CD4-positive, alpha-beta T cell treated with Interferon gamma for 1 hour (primary cell): ENCODE data around the gene ZNF618.
"Not testable (repeated sequence)": the region's sequence is repeated elsewhere in the genome, so short reads cannot be mapped to it uniquely, and the experiment has no call there.

Experiments used
- DNase-seq: peaks from one replicate; pipeline ENCODE4 v3.0.0-alpha.2; 2020

Gene ZNF618

DNA sequence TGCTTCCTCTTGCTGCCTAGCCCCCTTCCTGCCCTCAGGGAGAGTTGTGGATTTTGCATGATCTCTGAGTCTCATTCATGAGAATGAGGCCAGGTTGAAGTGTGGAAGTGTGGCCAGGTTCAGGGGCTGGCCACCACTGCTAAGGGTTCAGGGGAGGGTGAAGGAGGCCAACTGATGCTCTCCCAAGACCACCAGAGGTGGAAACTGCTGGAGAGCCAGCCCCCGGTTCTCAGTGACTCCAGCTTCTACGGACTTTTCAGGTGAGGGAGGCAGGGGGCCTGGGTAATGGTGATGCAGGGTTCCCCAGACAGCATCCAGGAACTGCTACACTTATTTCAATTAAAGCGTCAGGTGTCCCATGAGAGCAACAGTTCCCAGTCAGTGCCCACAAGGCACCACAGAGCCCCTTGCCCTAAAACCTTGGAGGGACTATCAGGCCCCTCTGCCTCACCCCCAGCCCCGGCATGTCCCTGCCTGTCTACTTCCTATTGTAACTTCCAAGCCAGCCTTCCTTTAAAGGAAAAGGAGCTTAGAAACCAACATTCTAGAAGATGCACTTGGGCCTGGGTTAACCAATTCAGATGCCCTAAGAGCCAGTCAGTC lies 151.9 kb downstream of the ZNF618 start:
- DNase-seq, result no peak

DNA sequence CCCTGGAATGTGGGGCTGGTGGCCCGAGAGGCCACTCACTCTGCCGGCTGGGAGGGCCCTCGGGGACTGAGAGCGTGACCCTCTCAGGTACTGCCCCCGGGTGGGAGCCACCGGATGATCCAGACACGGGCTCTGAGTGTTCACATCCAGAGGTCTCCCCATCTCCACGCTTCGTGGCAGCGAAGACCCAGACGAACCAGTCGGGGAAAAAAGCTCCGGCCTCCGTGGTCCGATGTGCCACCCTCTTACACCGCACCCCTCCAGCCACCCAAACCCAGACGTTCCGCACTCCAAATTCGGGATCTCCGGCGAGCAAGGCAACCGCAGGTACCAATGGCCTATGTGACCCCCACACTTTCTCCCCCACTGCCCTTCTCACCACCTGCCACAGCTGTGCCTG lies 152.5 kb downstream of the ZNF618 start:
- DNase-seq, result no peak

DNA sequence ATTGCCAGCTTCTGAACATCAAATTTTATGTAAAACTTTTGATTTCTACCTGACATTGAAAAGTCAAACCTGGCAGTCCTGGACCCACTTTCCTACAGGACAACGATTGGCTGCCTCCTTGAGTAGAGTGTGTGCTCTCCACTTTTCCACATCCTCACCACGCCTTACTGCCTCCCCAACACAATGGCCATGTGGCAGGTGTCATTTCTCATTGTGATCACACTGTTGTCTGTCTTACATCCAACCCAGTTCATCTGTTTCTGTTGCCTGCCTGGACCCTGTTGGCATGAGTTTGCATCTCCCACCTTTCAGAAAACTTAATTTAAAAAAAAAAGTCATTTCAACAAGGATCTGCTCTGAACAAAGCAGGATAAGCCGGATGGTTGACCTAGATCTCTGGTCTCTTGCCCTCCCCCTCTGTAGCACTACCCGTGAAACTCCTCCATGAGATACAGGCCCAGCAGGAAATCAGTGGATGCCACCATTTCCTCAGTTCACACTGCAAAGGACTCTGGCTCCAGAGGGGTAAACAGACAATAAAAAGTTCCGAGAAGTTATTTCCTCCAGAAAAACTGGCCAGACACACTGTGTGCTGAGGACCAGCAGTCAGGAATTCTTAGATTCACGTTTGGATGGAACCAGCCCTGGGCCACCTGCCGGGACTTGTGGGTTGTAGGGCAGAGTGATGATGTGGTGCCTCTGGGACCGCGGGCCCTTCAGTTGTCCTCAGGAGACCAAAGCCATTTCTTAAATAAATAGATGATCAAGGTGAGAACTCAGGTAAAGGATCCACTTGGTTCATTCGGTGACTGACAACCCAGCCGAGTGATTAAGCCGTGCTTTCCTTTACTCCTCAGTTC lies 153.4 kb downstream of the ZNF618 start:
- no peak for DNase-seq

GRCh38 chr9:114030364-114030763 lies 154.3 kb downstream of the ZNF618 start:
- DNase-seq, result no peak

GRCh38 chr9:114031037-114031630 lies 155.0 kb downstream of the ZNF618 start:
- no peak for DNase-seq

DNA sequence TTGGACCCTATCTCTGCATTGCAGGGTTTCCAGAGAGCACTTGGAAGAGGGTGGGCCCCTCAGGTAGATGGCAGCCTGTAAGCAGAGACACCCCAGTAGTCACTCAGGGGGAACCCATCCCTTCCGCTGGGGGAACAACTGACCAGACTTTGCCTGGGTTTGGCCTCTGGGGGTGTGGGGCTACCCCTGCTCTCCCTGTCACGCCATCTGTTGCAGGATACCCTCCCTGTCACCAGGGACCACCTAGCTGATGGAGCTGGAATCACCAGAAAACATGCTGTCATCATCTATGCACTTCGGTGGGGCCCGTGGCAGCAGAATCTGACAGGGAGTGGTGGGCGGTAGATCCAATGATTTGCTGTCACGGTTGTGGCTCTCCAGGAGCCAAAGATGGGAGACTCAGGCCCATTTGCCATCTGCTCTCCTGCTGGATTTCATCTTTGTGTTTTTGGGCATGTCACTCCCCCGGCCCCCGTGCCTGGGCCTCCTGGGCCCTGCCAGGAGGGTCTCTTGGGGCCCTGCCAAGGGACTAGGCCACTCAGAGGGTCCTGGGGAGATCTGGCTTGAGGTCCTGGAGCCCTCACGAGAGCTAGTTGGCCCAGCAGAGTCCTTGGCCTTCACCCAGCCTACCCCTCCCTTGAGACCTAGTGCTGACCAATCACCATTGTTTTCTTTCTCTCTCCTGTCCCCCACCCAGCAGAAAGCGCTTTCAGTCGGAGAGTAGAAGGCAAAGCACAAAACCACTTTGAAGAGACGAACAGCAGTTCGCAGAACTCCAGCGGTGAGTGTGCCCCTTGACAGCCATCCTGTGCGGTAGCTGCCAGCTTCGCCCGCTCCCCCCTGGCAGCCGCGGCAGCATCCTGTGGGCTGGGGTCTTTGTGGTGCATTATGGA lies 156.1 kb downstream of the ZNF618 start:
- no peak for DNase-seq

- no peak for DNase-seq
These were observed 157.4 kb downstream of the ZNF618 start for GRCh38 chr9:114033397-114034103.

GRCh38 chr9:114034196-114034595 lies 158.1 kb downstream of the ZNF618 start:
- no peak for DNase-seq

DNA sequence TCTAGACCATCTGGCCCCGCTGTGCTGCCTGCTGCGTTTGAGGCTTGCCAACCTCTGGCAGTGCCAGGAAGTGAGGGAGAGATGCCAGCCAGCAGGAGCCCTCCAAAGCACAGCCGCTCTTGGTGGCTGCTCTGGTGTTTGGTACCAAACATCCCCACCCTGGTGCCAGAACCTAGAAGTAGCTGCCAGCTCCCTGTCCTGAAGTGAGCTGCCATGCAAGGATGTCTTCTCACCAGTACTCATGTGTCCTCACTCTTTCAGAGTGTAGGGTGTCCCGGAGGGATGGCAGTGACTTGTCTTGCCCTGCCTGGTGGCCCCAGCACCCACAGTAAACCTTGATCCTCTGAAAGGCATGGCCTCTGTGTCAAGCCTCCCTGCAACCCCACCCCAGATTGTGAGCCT lies 158.6 kb downstream of the ZNF618 start:
- no peak for DNase-seq

- no peak for DNase-seq
These were observed 159.2 kb downstream of the ZNF618 start for GRCh38 chr9:114035221-114035844.

GRCh38 chr9:114035845-114036801 lies 160.0 kb downstream of the ZNF618 start:
- DNase-seq, result no peak

GRCh38 chr9:114037249-114037648 lies 161.1 kb downstream of the ZNF618 start:
- DNase-seq, result no peak

DNA sequence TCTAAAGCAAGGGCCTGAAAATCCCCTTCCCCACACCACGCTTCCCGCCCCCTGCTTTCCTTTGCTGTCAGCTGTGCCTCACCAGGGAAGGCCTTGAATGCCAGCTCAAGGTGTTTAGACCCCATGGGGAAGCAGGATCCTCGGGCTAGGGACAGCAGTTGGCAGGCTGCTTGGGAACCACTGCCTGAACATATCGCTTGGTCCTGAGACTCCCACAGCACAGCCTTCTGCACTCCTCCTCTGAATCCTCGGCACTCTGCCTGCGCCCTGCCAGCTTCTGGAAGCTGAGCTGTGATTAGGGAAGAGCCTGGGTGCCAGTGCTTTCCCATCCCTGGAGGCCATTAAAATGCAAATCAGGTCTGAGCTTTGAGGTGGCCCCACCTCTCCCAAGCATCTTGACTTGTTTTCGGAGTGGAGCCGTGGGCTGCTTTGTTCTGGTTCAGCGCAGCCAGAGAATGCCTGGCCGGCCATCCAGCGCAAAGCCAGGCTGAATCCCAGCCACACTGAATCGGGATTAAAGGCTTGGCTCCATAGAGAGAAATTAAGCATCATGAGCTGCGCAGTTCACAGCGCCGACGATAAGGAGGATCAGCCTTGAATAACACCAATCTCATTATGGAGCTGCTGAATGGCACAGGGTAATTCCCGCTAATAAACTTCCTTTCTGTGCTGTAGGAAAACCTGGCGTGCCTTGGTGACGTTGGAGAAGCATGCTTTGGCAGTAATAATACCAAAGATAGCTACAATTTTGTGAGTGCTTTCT lies 162.0 kb downstream of the ZNF618 start:
- no peak for DNase-seq

DNA sequence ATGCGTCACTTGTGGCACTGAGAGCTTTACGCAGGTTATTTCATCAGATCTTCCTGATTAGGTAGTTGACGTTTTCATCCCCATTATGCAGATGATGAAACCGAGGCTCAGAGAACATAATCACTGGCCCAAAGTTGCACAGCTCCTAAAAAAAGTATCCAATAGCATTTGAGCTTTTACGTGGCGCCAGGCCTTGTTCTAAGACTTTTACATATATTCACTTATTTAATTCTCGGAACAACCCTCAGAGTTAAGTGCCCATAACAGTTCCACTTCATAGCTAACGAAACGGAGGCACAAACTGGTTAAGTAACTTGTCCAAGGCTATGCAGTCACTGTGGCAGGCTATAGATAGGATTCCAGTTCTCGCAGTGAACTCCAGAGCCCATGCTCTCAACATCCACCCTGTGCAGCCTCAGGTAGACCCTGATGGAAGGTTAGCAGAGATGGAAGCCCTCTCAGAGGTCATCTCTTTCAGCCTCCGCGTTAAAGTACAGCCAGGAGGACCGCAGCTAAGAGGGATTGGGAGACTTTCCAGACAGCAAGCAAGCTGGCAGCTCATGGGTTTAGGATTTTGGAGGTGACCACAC lies 162.7 kb downstream of the ZNF618 start:
- DNase-seq, result no peak

DNA sequence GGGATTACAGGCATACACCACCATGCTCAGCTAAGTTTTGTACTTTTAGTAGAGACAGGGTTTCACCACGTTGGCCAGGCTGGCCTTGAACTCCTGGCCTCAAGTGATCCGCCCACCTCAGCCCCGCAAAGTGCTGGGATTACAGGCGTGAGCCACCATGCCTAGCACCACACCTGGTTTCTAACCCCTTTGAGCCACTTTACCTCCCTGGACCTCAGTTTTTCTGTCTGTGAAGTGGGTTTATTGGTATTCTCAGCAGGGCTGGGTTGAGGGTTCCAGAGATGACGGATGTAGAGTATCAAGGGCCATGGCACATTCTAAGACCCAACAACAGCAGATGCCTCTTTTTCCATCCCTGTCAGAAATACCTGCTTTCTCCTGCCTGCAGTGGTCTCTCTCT lies 163.4 kb downstream of the ZNF618 start:
- no peak for DNase-seq

GRCh38 chr9:114043660-114044059 lies 167.6 kb downstream of the ZNF618 start:
- DNase-seq, result not testable (repeated sequence)

DNA sequence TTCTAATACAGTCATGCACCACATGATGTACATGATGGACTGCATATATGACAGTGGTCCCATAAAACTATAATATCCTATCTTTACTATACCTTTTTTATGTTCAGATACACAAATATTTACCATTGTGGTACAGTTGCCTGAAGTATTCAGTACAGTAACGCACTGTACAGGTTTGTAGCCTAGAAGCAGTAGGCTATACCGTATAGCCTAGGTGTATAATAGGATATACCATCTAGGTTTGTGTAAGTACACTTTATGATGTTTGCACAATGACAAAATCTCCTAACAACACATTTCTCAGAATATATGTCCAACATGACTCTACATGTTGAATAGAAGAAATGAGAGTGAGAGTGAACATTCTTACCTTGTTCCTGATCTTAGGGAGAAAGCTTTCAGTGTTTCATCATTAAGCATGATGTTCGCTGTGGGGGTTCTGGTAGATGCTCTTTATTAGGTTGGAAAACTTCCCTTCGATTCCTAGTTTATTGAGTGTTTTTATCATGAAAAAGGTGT lies 170.2 kb downstream of the ZNF618 start:
- DNase-seq, result no peak

- no peak for DNase-seq
These were observed 170.8 kb downstream of the ZNF618 start for GRCh38 chr9:114046875-114047274.

- DNase-seq, result no peak
These were observed 171.6 kb downstream of the ZNF618 start for GRCh38 chr9:114047717-114048116.
